SU-DHL-6 (cell line): Measurements from ENCODE around the gene GADD45GIP1.

ENCODE experiments used
- EZH2phosphoT487 ChIP-seq: fragments of 200-600 bp; sonication (generic), shearing (Covaris generic); conservative IDR thresholded peaks from 2 replicates; pipeline ENCODE4 v1.6.1; 2018; ENCODE audit warnings: mild to moderate bottlenecking, antibody characterized with exemption, low read length, moderate library complexity, mixed read lengths
- TF ChIP-seq, protein P1 (sequence below): fragments of 200-600 bp; sonication (generic); IDR thresholded peaks from one replicate; pipeline ENCODE4 v1.5.1; 2017; ENCODE audit warnings: antibody characterized with exemption, mild to moderate bottlenecking, low read length, moderate library complexity; ENCODE audit not compliant: insufficient read depth, poor library complexity, severe bottlenecking

DNA sequence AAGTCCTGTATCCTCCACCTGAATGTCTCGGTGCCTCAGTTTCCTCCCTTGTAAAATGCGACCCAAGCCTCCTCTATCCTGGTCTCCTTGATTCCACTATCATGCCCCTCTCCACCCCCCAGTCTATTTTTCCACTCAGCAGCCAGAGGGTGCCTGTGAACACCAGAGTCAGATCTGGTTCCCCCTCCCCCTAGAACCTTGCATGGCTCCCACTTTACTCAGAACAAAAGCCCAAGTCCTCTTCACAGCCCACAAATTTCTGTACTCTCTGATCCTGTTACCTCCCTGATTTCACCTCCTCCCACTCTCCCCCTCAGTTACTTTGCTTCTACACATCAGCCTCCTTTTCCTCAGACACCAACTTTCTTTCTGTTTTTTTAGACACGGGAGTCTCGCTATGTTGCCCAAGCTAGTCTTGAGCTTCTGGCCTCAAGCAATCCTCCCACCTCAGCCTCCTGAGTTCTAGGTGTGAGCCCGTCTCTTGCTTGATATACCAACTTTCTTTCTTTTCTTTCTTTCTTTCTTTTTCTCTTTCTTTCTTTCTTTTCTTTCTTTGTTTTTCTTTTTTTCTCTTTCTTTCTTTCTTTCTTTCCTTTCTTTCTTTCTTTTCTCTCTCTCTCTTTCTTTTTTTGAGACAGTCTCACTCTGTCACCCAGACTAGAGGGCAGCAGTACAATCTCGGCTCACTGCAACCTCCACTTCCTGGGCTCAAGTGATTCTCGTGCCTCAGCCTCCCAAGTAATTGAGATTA is 13.2 kb upstream of the GADD45GIP1 start:
- TF ChIP-seq, protein P1, sequence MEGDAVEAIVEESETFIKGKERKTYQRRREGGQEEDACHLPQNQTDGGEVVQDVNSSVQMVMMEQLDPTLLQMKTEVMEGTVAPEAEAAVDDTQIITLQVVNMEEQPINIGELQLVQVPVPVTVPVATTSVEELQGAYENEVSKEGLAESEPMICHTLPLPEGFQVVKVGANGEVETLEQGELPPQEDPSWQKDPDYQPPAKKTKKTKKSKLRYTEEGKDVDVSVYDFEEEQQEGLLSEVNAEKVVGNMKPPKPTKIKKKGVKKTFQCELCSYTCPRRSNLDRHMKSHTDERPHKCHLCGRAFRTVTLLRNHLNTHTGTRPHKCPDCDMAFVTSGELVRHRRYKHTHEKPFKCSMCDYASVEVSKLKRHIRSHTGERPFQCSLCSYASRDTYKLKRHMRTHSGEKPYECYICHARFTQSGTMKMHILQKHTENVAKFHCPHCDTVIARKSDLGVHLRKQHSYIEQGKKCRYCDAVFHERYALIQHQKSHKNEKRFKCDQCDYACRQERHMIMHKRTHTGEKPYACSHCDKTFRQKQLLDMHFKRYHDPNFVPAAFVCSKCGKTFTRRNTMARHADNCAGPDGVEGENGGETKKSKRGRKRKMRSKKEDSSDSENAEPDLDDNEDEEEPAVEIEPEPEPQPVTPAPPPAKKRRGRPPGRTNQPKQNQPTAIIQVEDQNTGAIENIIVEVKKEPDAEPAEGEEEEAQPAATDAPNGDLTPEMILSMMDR: no peak
- no peak for TF ChIP-seq EZH2phosphoT487
